Smooth muscle cell (in vitro differentiated cells): ENCODE data around the gene RBM6. TPM values are rescaled to one million over a fixed set of nuclear protein-coding genes. Genes with fewer than 3 reads are reported as not detected.

Experiments used
- DNase-seq: peaks from one replicate; lab custom pipeline; 2025; ENCODE audit not compliant: unreplicated experiment; lab: John Stamatoyannopoulos, UW
- H2AFZ ChIP-seq: fragments of 200-600 bp; sonication (generic); 2 replicates; pipeline ENCODE4 v1.6.0; 2016; ENCODE audit warnings: antibody characterized with exemption, low read depth, mild to moderate bottlenecking
- H3F3A ChIP-seq: fragments of 200-600 bp; sonication (generic); 2 replicates; pipeline ENCODE4 v1.6.0; 2017; ENCODE audit warnings: antibody characterized with exemption, low read depth
- H3K27ac ChIP-seq: fragments of 200-600 bp; sonication (generic); 2 replicates; pipeline ENCODE4 v1.5.1; 2016; ENCODE audit warnings: low read depth, mild to moderate bottlenecking
- H3K27me3 ChIP-seq: fragments of 200-600 bp; sonication (generic); 2 replicates; pipeline ENCODE4 v1.6.1; 2016; ENCODE audit warnings: low read depth, mild to moderate bottlenecking
- H3K36me3 ChIP-seq: fragments of 200-600 bp; sonication (generic); 2 replicates; pipeline ENCODE4 v1.5.1; 2016; ENCODE audit warnings: low read depth
- H3K4me1 ChIP-seq: fragments of 200-600 bp; sonication (generic); 2 replicates; pipeline ENCODE4 v1.5.1; 2016; ENCODE audit warnings: low read depth
- H3K4me2 ChIP-seq: fragments of 200-600 bp; sonication (generic); 2 replicates; pipeline ENCODE4 v1.6.0; 2016; ENCODE audit warnings: mild to moderate bottlenecking
- H3K4me3 ChIP-seq: fragments of 200-600 bp; sonication (generic); 2 replicates; pipeline ENCODE4 v1.5.1; 2016; ENCODE audit warnings: mild to moderate bottlenecking
- H3K79me2 ChIP-seq: fragments of 200-600 bp; sonication (generic); 2 replicates; pipeline ENCODE4 v1.6.0; 2016; ENCODE audit warnings: low read depth, mild to moderate bottlenecking
- H3K9ac ChIP-seq: fragments of 200-600 bp; sonication (generic); 2 replicates; pipeline ENCODE4 v1.6.0; 2016; ENCODE audit warnings: low read depth
- H3K9me3 ChIP-seq: fragments of 200-600 bp; sonication (generic); replicated peaks from 2 replicates; pipeline ENCODE4 v1.5.1; 2016; ENCODE audit warnings: low read depth
- H4K20me1 ChIP-seq: fragments of 200-600 bp; sonication (generic); 2 replicates; pipeline ENCODE4 v1.6.0; 2016; ENCODE audit warnings: low read depth
- CTCF ChIP-seq: fragments of 200-600 bp; sonication (generic); IDR thresholded peaks from 2 replicates; pipeline ENCODE4 v1.5.1; 2017; ENCODE audit warnings: borderline replicate concordance, mild to moderate bottlenecking, antibody characterized with exemption; ENCODE audit not compliant: insufficient read depth, poor library complexity, severe bottlenecking
- WGBS: methylation state at CpG from one replicate; pipeline ENCODE4 v1.1.7; 2016; ENCODE audit warnings: low lambda C conversion rate; 5-methylcytosine and 5-hydroxymethylcytosine counted together
- polyA plus RNA-seq: library from polyadenylated mRNA; unstranded; fragments of >200 nt; fragmentation: Nextera tagmentation; extraction: Ambion mirVana; gene quantifications from 2 replicates; pipeline ENCODE4 v1.2.1, GENCODE V29; 2016
- total RNA-seq: library from RNA; depleted of rRNA; stranded (reverse); fragments of >200 nt; gene quantifications from 2 replicates; pipeline ENCODE4 v1.2.3, GENCODE V29; 2014

The RBM6 gene
- total and polyA plus RNA-seq, 2 experiments from 2014 or later: 41.7 to 45.6 TPM

DNA sequence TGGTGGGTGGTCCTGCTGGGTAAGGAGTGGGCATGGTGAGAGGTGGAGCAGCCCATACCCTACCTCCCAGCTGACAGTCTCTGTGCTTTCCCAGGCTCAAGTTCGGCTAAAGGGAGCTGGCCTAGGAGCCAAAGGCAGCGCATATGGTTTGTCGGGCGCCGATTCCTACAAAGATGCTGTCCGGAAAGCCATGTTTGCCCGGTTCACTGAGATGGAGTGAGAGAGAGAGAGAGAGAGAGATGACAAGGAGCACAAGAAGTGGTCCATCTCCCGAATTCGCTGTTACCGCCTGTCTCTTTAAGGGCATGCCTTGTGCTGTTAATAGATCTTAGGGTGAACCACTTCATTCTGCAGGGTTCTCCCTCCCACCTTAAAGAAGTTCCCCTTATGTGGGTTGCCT, 178.3 kb downstream of the RBM6 start:
- Histone ChIP-seq H3K4me2 (no peak overlapping the region), H3K9ac (no peak overlapping the region), H4K20me1 (peaks cover 93% of the 10 kb centered on the region), H3K36me3 (peaks cover 45% of the 10 kb centered on the region), H3K79me2 (no peaks in the 10 kb centered on the region), H2AFZ (no peak overlapping the region), H3K27me3 (no peaks in the 10 kb centered on the region), H3K4me1 (no peaks in the 10 kb centered on the region), H3K4me3 (no peak overlapping the region), H3F3A (peaks cover 48% of the 10 kb centered on the region), H3K27ac (no peak overlapping the region), H3K9me3 (no peaks in the 10 kb centered on the region)
- over 99% methylated on average over 10 of the region's 10 CpGs for WGBS
- no peak for TF ChIP-seq CTCF
- DNase-seq: no peak

DNA sequence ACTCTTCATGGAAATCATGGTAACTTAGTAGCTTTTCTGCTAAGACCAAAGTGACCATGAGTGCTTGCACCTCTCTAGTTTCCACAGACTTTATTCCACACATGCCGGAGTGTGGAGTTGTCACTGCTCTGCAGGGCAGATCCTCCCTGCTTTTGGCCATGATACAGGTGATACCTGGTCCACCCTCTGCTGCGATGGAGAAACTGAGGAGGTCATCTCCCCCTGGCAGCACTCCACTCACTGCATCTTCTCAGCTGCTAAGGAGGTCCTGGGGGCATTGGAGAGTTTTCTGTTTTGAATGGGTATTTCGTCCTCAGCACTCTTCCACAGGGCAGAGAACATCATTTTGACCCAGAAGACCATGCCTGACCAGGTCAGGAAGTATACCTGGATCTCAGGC, 179.8 kb downstream of the RBM6 start:
- H3K9ac ChIP-seq: no peak overlapping the region
- no peaks in the 10 kb centered on the region for H3K9me3 ChIP-seq
- no peak overlapping the region for H3K27ac ChIP-seq
- 98% methylated on average over 3 of the region's 3 CpGs for WGBS
- peaks cover 35% of the 10 kb centered on the region for H3F3A ChIP-seq
- no peaks in the 10 kb centered on the region for H3K27me3 ChIP-seq
- H3K79me2 ChIP-seq: no peaks in the 10 kb centered on the region
- H3K4me2 ChIP-seq: no peak overlapping the region
- H2AFZ ChIP-seq: no peak overlapping the region
- no peak overlapping the region for H3K4me3 ChIP-seq
- DNase-seq: no peak
- TF ChIP-seq CTCF: no peak
- H3K4me1 ChIP-seq: peaks cover 5% of the 10 kb centered on the region
- H3K36me3 ChIP-seq: peaks cover 31% of the 10 kb centered on the region
- peaks cover 77% of the 10 kb centered on the region for H4K20me1 ChIP-seq

DNA sequence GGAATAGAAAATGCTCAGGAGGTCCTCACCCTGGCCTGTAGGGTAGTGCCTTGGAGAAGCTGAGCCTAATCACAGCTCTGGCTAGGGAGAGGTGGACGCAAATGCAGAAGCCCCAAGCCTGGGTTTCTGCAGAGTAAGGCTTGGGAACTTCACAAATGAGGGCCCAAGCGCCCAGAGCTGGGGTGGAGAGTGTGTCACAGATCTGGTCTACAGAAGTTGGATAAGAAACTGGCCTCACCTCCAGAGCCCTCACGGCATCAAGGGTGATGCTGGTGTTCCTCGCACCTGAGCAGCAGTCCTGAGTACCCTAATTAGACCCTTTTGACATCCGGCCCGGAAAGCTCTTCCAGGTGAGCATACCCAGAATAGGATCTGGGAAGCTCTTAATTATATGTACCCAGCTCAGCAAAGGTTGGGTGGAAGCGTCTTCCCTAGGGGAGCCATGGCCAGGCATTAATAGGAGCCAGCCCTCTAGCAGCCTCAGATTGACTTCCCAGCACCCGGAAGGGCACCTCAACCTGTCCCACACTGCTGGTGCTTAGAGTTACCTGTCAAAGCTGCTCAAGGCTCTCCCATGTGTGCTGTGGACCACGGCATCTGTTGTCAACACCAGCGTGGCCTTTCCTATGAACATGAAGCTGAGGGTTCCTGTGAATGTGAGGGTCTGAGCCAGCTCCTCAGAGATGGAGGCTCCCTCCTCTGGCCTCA, 180.6 kb downstream of the RBM6 start:
- TF ChIP-seq CTCF: no peak
- Histone ChIP-seq H3K27me3 (no peaks in the 10 kb centered on the region), H3K4me1 (peaks cover 8% of the 10 kb centered on the region), H3K79me2 (no peaks in the 10 kb centered on the region), H2AFZ (no peak overlapping the region), H3K27ac (no peak overlapping the region), H4K20me1 (peaks cover 71% of the 10 kb centered on the region), H3F3A (peaks cover 28% of the 10 kb centered on the region), H3K36me3 (peaks cover 23% of the 10 kb centered on the region), H3K4me2 (no peak overlapping the region), H3K4me3 (no peak overlapping the region), H3K9ac (no peak overlapping the region), H3K9me3 (no peaks in the 10 kb centered on the region)
- DNase-seq: no peak
- 98% methylated on average over 10 of the region's 10 CpGs for WGBS
